HEK293 (cell line): ENCODE results near the gene RABEP1.
"Not testable (repeated sequence)": the region's sequence is repeated elsewhere in the genome, so short reads cannot be mapped to it uniquely, and the experiment has no call there.

ENCODE experiments used
- CTCF ChIA-PET: fragments of 350-600 bp; formaldehyde crosslinking; extraction: SDS; loops from one replicate; lab custom pipeline; 2021; ENCODE audit warnings: antibody characterized with exemption; lab: Yijun Ruan, JAX
- POLR2A ChIA-PET: fragments of 300-600 bp; formaldehyde crosslinking; extraction: SDS; loops from one replicate; lab custom pipeline; 2020; ENCODE audit warnings: antibody characterized with exemption, inconsistent platforms; lab: Yijun Ruan, JAX
- H3K27ac ChIP-seq: fragments of 200-500 bp; sonication (Bioruptor generic); 2 replicates; pipeline ENCODE4 v1.5.1; 2014; ENCODE audit warnings: low read depth, low read length, control low read depth, inconsistent platforms; ENCODE audit errors: extremely low read depth
- H3K36me3 ChIP-seq, 2 experiments: fragments of 200-500 bp in 1 of 2; sonication (Bioruptor generic) in 1 of 2; 1 replicate in 1 of 2; 2 replicates in 1 of 2; pipeline ENCODE4 v1.5.1; 2014 to 2017; ENCODE audit warnings: inconsistent platforms in 2 of 2, low read length in 2 of 2; ENCODE audit not compliant: control insufficient read depth in 2 of 2, insufficient read depth in 1 of 2
- H3K4me1 ChIP-seq: fragments of 200-500 bp; sonication (Bioruptor generic); 2 replicates; pipeline ENCODE4 v1.5.1; 2014; ENCODE audit warnings: mild to moderate bottlenecking, low read length, inconsistent platforms; ENCODE audit not compliant: control insufficient read depth, insufficient read depth
- H3K4me3 ChIP-seq: 2 replicates; pipeline ENCODE4 v1.5.1; 2011; ENCODE audit warnings: low read depth, mild to moderate bottlenecking, control low read depth, low read length, moderate library complexity
- H3K9me3 ChIP-seq: fragments of 200-500 bp; sonication (Bioruptor generic); 2 replicates; pipeline ENCODE4 v1.5.1; 2014; ENCODE audit warnings: low read depth, low read length, inconsistent platforms; ENCODE audit not compliant: control insufficient read depth, insufficient read depth
- HOXC10 ChIP-seq: sonication (generic); formaldehyde crosslinking; IDR thresholded peaks from 2 replicates; pipeline ENCODE4 v1.8.1; 2023; ENCODE audit warnings: mild to moderate bottlenecking, missing genetic modification reagents
- RBAK ChIP-seq: fragments of 450-650 bp; formaldehyde crosslinking; IDR thresholded peaks from 2 replicates; pipeline ENCODE4 v1.5.1; 2016; ENCODE audit warnings: missing biosample characterization, missing genetic modification characterization
- ZBTB20 ChIP-seq: fragments of 450-650 bp; formaldehyde crosslinking; IDR thresholded peaks from 2 replicates; pipeline ENCODE4 v1.5.1; 2016; ENCODE audit warnings: missing biosample characterization, missing genetic modification characterization
- ZBTB7A ChIP-seq: fragments of 450-650 bp; formaldehyde crosslinking; IDR thresholded peaks from 2 replicates; pipeline ENCODE4 v1.5.1; 2016; ENCODE audit warnings: low read depth, missing biosample characterization, missing genetic modification characterization
- ZFHX2 ChIP-seq: fragments of 450-650 bp; formaldehyde crosslinking; conservative IDR thresholded peaks from 2 replicates; pipeline ENCODE4 v1.5.1; 2016; ENCODE audit warnings: missing biosample characterization, missing genetic modification characterization
- ZNF157 ChIP-seq: fragments of 450-650 bp; formaldehyde crosslinking; IDR thresholded peaks from 2 replicates; pipeline ENCODE4 v1.5.1; 2016; ENCODE audit warnings: missing biosample characterization, missing genetic modification characterization
- ZNF214 ChIP-seq: fragments of 450-650 bp; formaldehyde crosslinking; IDR thresholded peaks from 2 replicates; pipeline ENCODE4 v1.5.1; 2017; ENCODE audit warnings: missing biosample characterization, mild to moderate bottlenecking, missing genetic modification characterization, borderline replicate concordance
- ZNF221 ChIP-seq: fragments of 450-650 bp; formaldehyde crosslinking; IDR thresholded peaks from 2 replicates; pipeline ENCODE4 v1.5.1; 2017; ENCODE audit warnings: missing biosample characterization, missing genetic modification characterization, borderline replicate concordance
- ZNF223 ChIP-seq: fragments of 450-650 bp; formaldehyde crosslinking; IDR thresholded peaks from 2 replicates; pipeline ENCODE4 v1.5.1; 2016; ENCODE audit warnings: missing biosample characterization, missing genetic modification characterization
- ZNF274 ChIP-seq, 2 experiments: fragments of 200-500 bp in 1 of 2; fragments of 450-650 bp in 1 of 2; sonication (Bioruptor generic) in 1 of 2; formaldehyde crosslinking in 1 of 2; IDR thresholded peaks; 2 replicates each; pipeline versions ENCODE4 v1.5.1 to v1.6.1; 2014 to 2016; ENCODE audit warnings: borderline replicate concordance in 1 of 2, inconsistent platforms in 1 of 2, low read length in 1 of 2, missing biosample characterization in 1 of 2, missing genetic modification characterization in 1 of 2
- ZNF416 ChIP-seq: fragments of 450-650 bp; formaldehyde crosslinking; IDR thresholded peaks from 2 replicates; pipeline ENCODE4 v1.5.1; 2016; ENCODE audit warnings: missing biosample characterization, missing genetic modification characterization
- ZNF48 ChIP-seq: fragments of 450-650 bp; formaldehyde crosslinking; IDR thresholded peaks from 2 replicates; pipeline ENCODE4 v1.5.1; 2016; ENCODE audit warnings: missing biosample characterization, missing genetic modification characterization
- ZNF561 ChIP-seq: fragments of 450-650 bp; IDR thresholded peaks from 2 replicates; pipeline ENCODE4 v1.5.1; 2018; ENCODE audit warnings: missing biosample characterization, missing genetic modification characterization, borderline replicate concordance
- ZNF658 ChIP-seq: fragments of 450-650 bp; formaldehyde crosslinking; IDR thresholded peaks from 2 replicates; pipeline ENCODE4; 2016; ENCODE audit warnings: missing biosample characterization, missing genetic modification characterization
- TF ChIP-seq, protein P1 (sequence below): fragments of 450-650 bp; formaldehyde crosslinking; IDR thresholded peaks from 2 replicates; pipeline ENCODE4 v1.5.1; 2016; ENCODE audit warnings: missing biosample characterization, missing genetic modification characterization
- TF ChIP-seq, protein P2 (sequence below): fragments of 450-650 bp; formaldehyde crosslinking; IDR thresholded peaks from 2 replicates; pipeline ENCODE4 v1.5.1; 2016; ENCODE audit warnings: missing biosample characterization, missing genetic modification characterization

RABEP1 gene

GRCh38 chr17:5281814-5282641 lies at the start of gene RABEP1 (continued):
- TF ChIP-seq, protein P1, sequence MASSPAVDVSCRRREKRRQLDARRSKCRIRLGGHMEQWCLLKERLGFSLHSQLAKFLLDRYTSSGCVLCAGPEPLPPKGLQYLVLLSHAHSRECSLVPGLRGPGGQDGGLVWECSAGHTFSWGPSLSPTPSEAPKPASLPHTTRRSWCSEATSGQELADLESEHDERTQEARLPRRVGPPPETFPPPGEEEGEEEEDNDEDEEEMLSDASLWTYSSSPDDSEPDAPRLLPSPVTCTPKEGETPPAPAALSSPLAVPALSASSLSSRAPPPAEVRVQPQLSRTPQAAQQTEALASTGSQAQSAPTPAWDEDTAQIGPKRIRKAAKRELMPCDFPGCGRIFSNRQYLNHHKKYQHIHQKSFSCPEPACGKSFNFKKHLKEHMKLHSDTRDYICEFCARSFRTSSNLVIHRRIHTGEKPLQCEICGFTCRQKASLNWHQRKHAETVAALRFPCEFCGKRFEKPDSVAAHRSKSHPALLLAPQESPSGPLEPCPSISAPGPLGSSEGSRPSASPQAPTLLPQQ (tag by site-specific recombination), result 0 out of 2 replicates have a peak, but pooled peaks have one; percentile 51

GRCh38 chr17:5233492-5233891 lies 48.6 kb upstream of the RABEP1 start:
- H3K27ac ChIP-seq, POLR2A ChIA-PET, CTCF ChIA-PET, H3K9me3 ChIP-seq, H3K4me3 ChIP-seq, H3K4me1 ChIP-seq: not testable (repeated sequence)
- H3K36me3 ChIP-seq, result peaks cover 0 to 14% of the 10 kb centered on the region in 2 experiments; a peak in 2 of 3 replicates

DNA sequence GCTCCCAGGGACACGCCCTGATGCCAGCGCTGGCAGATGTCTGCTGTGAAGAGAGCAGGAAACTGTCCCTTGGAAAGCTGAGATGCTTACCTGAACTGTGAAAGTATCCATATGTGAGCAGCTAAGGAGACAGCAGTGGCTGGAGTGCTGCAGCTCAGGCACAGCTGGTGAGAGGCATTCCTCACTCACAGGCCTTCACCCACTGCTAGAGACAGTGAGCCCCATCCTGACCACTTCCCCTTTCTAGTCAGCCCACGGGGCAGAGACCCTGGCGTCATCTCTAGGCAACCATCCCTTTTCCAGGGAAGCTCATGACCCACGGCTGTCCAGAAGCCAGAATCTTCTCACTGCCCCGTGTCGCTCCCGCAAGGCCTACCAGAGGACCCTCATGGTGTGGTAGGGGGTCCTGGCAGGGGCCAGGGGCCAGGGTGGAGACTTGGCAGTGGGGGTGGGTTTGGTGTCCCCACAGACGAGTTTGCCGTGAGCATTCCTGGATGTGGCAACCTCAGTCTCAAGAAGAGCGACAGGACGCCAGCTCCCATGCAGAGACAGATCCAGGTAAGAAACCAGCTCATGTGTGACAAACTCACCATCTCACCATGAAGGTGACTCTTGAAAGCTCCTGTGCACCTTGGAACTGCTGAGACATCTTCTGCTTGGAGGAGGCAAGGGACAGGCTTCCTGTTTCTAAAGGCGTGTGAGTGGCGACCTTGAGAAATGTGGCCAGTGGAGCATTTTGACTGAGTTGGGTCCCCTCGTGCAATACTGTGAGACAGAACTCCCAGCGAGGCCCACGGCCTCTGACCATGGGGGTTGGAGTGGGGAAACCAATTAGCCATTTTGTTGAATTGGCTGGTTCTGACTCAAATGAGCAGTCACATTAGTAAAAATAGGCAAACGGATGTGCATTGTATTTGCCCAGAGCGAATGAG lies 47.2 kb upstream of the RABEP1 start, which contains the start of gene SCIMP:
Gene SCIMP, minus strand, starts transcription at position 216 of the 932 bp plus-strand sequence. Its CDS starts 105 bp downstream, at position 111.
- peaks cover 2% of the 10 kb centered on the region; the same call in 1 of the 2 replicates for H3K4me1 ChIP-seq
- H3K27ac ChIP-seq, result no peak within 1 kb of the TSS
- CTCF ChIA-PET, result no interaction called here
- H3K4me3 ChIP-seq, result no peak within 1 kb of the TSS
- TF ChIP-seq ZBTB20 (tag by site-specific recombination) (no peak), ZNF48 (tag by site-specific recombination) (no peak), ZFHX2 (tag by site-specific recombination) (no peak), ZNF157 (tag by site-specific recombination) (no peak), ZNF416 (no peak), RBAK (tag by site-specific recombination) (no peak), ZNF274 (IDR thresholded peaks at IDR 0.05; ENCODE audit: low read length) (no peak), ZNF274 (tag by site-specific recombination; IDR thresholded peaks at IDR 0.05; ENCODE audit: borderline replicate concordance) (no peak), ZNF214 (tag by site-specific recombination) (no peak), ZNF561 (tag by site-specific recombination) (no peak), HOXC10 (CRISPR knock-in tag) (no peak), ZNF223 (tag by site-specific recombination) (no peak), ZNF221 (tag by site-specific recombination) (no peak), ZBTB7A (tag by site-specific recombination) (no peak), ZNF658 (tag by site-specific recombination) (no peak)
- TF ChIP-seq, protein P2, sequence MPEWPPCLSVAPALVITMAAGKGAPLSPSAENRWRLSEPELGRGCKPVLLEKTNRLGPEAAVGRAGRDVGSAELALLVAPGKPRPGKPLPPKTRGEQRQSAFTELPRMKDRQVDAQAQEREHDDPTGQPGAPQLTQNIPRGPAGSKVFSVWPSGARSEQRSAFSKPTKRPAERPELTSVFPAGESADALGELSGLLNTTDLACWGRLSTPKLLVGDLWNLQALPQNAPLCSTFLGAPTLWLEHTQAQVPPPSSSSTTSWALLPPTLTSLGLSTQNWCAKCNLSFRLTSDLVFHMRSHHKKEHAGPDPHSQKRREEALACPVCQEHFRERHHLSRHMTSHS (tag by site-specific recombination), result no peak
- POLR2A ChIA-PET, result no interaction called here
- no peaks in the 10 kb centered on the region for H3K9me3 ChIP-seq
- H3K36me3 ChIP-seq, result peaks cover 0 to 12% of the 10 kb centered on the region in 2 experiments; a peak in 2 of 3 replicates
